GM12891 (cell line): ENCODE results near the gene STAT1.

Experiments
- POLR2A ChIP-seq: IDR thresholded peaks from 2 replicates; pipeline ENCODE4 v1.6.1; 2011; ENCODE audit warnings: low read depth, low read length, control low read depth
- POLR2AphosphoS5 ChIP-seq: IDR thresholded peaks from 2 replicates; pipeline ENCODE4 v1.6.1; 2011; ENCODE audit warnings: low read depth, low read length, control low read depth
- POU2F2 ChIP-seq: IDR thresholded peaks from 2 replicates; pipeline ENCODE4 v1.6.1; 2011; ENCODE audit warnings: low read depth, mild to moderate bottlenecking, control low read depth, low read length, moderate library complexity
- TAF1 ChIP-seq: IDR thresholded peaks from 2 replicates; pipeline ENCODE4 v1.6.1; 2011; ENCODE audit warnings: low read depth, low read length, control low read depth

DNA sequence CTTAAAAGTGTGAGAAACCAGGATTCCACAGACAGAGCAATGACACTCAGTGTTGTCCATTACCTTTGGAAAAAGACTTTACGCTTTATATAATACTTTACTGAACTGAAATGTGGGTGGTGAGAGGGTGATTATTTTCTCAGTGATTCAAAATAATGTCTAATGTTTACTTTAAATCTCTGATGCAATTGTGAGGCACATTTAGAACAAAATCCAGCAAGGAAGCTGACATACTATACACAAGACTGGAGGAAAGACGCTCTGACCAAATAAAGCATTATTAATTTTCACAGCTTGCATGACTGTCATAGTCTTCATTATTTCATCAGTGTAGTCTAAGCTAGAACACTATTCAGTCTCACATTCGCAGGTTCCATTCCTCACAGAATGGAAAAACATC is 34.1 kb upstream of the STAT1 start:
- no peak for TF ChIP-seq POLR2A
- TF ChIP-seq POLR2AphosphoS5, result no peak
- no peak for TF ChIP-seq TAF1
- TF ChIP-seq POU2F2, result no peak
